NCI-H82 treated with DMSO at 0.1 percent for 48 hours (cell line): ENCODE measurements around the gene NMT1.
A peak's percentile ranks its signal among the peaks of the same experiment; 100 is the strongest.
"Not testable (repeated sequence)": the region's sequence is repeated elsewhere in the genome, so short reads cannot be mapped to it uniquely, and the experiment has no call there.

Experiments used
- DNase-seq: peaks from one replicate; lab custom pipeline; 2025; ENCODE audit not compliant: unreplicated experiment; lab: John Stamatoyannopoulos, UW

Gene NMT1

DNA sequence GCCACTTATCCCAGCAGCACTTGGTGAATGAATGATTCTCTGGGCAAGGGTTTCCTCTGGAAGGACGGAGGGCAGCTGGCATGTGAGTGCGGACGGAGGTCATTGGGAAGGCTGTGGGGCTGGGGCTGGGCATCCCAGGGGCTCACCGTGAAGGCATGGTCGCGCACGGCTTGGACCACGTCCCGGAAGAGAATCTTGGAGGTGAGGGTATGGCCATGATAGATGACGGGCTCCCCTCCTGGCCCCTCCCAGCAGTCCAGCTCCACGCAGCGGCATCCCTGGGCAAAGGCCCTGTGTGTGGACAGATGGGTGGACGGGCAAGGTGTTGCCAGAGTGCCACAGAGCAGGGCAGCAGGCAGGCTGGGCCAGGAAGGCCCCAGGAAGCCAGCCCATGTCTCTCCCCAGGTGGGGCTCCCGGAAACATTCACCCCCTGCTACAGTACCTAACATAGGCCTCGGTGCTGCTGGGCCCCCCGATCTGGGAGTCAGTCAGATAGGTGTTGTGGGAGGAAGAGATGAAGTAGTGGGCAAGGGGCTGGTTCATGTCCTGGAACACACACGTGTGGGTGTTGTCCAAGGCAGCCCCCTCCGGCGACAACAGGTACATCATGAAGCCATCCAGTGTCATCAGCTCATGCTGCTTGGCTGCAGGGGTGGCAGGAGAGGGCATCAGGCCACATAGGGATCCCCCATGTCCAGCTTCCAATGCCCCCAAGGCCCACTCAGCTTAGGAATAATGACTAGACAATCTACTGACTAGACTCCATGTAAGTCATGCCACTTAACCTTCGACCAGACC is 56.9 kb downstream of the NMT1 start:
- no peak for DNase-seq

DNA sequence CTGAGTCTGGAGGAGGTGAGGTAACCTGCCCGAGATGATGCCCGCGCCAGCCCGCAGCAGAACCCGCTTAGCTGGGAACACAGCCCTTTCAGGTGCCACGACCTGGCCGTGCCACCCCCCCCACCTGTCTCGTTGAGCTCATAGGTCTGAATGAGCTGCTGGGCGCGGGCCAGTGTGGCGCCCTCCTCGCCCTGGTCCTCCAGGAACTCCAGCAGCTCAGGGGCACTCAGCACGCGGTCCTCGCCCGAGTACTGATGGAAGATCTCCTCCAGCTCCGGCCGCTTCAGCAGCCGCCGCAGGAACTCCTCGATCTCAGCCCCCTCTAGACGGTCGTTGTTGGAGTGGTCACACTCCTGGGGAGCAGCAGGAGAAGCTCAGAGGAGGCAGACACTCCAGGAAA is 57.6 kb downstream of the NMT1 start:
- no peak for DNase-seq

DNA sequence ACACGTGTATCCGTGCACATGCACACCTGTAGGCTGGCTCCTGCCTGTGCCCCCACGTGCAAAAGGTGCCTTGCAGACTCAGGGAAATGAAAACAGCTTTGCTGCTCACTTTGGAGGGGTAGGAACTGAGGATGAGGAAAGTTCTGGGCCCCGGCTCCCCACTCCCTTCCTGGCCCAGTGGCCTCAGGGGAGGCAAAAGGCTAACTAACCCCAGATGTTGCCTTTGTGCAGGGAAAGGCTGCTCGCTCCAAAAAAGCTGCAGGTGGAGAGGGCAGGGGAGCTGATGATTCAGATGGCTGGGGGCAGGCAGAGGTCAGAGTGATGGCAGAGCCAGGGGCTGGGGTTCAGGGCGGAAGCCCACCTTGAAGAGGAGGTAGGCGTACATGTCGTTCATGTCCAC is 58.8 kb downstream of the NMT1 start:
- DNase-seq, result no peak

DNA sequence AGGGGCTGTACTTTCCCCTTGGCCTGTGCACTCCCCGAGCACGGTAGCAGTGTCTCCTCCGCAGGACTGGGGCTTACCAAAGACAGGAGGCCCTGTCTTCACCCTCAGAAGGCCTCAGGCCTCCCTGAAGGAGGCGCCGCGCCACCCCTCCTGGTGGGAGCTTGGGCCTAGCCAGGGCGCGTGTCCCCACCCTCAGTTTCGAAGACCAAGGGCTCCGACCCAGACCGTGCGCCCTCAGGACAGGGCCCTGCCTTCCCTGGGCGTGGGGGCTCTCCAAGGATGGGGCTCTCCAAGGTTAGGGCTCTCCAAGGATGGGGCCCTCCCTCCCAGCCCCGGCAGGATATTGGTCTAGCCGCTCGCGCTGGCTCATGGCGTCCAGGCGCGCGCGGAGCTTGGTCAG is 59.4 kb downstream of the NMT1 start:
- DNase-seq, result no peak

GRCh38 chr17:45121055-45121454 is 59.9 kb downstream of the NMT1 start:
- DNase-seq, result no peak

GRCh38 chr17:45123076-45123770 is 62.1 kb downstream of the NMT1 start:
- no peak for DNase-seq

DNA sequence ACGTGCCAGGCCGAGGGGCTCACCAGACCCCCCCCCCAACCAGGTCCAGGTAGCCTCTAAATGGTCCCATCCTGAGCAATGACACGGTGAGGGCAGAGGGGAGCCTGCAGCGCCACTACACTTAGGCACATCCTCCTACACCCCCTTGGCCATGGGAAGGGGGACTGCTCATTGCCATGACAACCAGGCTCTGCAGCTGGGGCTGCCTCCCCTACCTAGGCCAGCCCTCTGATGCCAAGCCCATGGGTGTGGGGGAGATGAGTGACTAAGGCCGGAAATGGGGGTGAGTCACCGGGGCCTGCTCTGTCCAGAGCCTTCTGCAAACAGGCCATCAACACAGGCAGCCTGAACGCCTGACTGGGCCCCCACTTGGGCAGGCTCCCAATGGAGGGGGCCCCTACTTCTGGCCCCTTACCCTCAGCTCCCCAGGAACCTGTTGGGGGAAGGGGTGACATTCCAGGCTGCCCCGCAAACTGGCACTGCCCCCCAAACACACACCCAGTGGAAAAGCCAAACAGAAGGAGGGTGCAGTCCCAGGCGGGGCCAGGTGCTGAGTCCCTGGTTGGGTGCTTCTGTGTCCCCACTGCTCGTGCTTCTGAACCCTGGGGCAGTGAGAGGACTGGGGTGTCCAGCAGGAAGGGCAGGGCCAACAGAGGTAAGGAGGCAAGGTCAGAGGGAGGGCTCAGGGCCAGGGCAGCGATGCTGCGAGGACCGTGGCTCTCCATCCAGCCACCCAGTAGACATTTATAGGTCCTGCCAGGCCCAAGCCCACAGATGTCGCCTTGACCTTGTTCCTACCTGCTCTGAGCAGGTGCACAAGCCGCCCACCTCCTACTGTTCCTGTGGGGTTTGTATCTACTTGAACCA is 63.0 kb downstream of the NMT1 start:
- DNase-seq, result no peak

DNA sequence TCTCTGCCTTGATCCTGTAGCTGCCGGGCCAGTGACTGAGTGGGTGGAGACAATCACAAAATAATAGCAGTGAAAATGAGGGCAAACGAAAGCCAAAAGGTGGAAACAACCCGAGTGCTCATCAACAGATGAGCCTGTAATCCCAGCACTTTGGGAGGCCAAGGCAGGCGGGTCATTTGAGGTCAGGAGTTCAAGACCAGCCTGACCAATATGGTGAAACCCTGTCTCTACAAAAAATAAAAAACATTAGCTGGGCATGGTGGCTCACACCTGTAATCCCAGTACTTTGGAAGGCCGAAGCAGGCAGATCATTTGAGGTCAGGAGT is 63.6 kb downstream of the NMT1 start:
- not testable (repeated sequence) for DNase-seq

- no peak for DNase-seq
These were observed 64.4 kb downstream of the NMT1 start for GRCh38 chr17:45125509-45125908.

- no peak for DNase-seq
These were observed 66.1 kb downstream of the NMT1 start for GRCh38 chr17:45127207-45127547.

- no peak for DNase-seq
These were observed 66.6 kb downstream of the NMT1 start for GRCh38 chr17:45127548-45128300.

GRCh38 chr17:45128331-45128730 is 67.2 kb downstream of the NMT1 start:
- DNase-seq, result no peak

DNA sequence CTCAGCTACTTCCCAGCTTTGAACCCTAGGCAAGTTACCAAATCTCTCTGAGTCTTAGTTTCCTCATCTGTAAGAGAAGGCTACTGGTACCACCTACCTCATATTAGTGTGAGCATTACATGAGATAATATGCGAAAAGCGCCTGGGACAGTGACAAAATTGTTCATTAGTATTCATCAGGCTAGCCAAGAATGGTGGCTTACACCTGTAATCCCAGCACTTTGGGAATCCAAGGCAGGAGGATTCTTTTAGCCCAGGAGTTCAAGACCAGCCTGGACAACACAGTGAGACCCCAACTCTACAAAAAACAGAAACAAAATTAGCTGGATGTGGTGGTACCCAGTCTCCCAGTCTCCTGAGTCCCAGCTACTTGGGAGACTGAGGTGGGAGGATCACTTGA is 67.9 kb downstream of the NMT1 start:
- DNase-seq, result no peak

GRCh38 chr17:45129426-45129939 is 68.4 kb downstream of the NMT1 start:
- peak; percentile 86 for DNase-seq

DNA sequence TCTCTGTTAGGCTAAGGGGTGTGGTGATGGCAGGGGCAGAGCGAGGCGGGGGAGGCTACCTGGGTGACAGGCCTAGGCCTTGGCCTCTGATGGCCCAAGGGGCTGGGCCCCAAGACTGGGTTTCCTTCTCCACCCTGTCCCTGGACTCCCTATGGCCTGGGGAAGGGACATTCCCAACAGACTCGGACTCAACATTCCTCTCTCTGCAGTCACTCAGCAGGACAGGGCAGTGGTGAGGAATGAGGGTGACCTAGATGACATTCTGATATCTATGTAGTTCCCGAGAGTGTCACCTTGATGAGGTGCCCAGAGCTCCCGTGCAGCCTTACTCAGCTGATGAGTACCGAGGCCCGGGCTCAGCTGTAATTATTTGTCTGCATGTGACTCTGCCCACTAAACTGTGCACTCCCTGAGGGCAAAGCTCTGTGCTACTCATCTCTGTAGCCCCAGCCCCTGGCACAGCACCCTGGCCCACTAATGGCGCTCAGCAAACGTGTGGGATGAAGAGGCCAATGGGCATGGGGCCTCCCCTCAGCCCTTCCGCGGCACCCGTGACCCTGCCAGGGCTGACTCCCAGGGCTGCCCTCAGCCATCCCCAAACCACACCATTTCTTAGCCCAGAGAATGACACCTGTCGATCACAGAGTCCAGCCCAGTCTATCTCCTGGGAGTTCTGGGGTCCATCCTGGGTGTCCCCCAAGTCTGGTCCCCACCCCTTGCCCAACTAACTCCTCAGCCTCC is 69.0 kb downstream of the NMT1 start:
- DNase-seq, result no peak

- no peak for DNase-seq
These were observed 69.8 kb downstream of the NMT1 start for GRCh38 chr17:45130681-45131615.

DNA sequence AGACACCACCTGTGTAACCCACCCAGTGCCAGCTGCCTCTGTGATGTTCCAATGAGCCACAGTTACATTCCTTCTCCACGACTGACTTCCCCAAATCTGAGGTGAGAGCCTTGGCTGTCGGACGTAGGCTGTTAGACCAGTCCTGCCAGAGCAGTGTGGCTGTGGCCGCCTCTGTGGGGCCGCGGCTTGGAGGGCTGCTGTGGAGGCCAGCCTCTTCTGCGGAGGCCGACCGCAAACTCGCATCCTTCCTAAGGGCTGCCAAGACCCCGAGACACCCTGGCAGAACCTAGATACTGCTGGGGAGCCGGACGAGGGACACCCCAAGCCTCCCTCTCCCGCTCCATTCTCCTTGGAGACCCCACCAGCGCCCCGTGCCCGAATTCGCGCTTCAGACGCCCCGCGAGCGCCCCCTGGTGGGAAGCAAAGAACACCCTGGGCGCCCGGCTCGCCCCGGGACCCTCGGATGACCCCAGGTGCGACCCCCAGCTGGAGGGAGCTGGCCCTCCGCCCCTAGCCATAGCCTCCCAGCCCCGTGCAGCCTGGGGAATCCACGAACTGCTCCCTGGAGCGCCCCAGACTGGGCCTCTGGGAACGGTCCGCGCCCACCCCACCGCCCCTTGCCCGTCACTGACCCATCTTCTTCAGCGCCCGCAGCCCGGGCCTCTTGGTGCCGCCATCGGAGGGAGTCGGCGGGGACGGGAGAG is 70.7 kb downstream of the NMT1 start:
- DNase-seq, result no peak

- no peak for DNase-seq
These were observed 71.1 kb downstream of the NMT1 start, which contains the start of gene PLCD3 for GRCh38 chr17:45132320-45132571. Gene PLCD3, minus strand, starts transcription at chr17:45132515. Its CDS starts 105 bp downstream, at chr17:45132410.
